Measurements from ENCODE around the gene SERPIND1.

DNA sequence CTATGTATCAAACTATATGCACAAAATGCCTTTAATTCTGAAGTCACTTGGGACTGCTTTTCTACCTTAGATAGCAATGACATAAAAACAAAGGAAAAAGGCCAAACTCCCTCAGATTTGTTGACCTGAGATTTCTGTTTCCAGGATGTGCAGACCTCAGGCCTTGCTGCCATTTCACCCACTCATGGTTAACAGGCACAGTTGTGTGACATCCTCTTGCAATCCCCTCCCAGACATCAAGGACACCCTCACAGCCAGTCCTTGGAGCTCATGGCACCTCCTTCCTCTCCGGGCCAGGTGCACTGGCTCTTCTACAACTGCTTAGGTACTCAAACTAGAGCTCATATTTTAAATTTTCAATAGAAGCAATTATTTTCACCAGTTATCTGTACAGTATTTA lies 37.3 kb downstream of the SERPIND1 start:
- TF ChIP-seq POLR2A (IDR thresholded peaks at IDR 0.05) = no peak
- TF ChIP-seq, protein P1, sequence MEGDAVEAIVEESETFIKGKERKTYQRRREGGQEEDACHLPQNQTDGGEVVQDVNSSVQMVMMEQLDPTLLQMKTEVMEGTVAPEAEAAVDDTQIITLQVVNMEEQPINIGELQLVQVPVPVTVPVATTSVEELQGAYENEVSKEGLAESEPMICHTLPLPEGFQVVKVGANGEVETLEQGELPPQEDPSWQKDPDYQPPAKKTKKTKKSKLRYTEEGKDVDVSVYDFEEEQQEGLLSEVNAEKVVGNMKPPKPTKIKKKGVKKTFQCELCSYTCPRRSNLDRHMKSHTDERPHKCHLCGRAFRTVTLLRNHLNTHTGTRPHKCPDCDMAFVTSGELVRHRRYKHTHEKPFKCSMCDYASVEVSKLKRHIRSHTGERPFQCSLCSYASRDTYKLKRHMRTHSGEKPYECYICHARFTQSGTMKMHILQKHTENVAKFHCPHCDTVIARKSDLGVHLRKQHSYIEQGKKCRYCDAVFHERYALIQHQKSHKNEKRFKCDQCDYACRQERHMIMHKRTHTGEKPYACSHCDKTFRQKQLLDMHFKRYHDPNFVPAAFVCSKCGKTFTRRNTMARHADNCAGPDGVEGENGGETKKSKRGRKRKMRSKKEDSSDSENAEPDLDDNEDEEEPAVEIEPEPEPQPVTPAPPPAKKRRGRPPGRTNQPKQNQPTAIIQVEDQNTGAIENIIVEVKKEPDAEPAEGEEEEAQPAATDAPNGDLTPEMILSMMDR (IDR thresholded peaks at IDR 0.05 in 4 of 5, conservative IDR thresholded peaks at IDR 0.05 in 1 of 5) = no peak
